ENCODE data around the gene FLNA. TPM values are rescaled to one million over a fixed set of nuclear protein-coding genes. Genes with fewer than 3 reads are reported as not detected.
"Not testable (repeated sequence)": the region's sequence is repeated elsewhere in the genome, so short reads cannot be mapped to it uniquely, and the experiment has no call there.

Gene FLNA
- total RNA-seq, 2 donors from 2014 or later: 406 to 476 TPM

DNA sequence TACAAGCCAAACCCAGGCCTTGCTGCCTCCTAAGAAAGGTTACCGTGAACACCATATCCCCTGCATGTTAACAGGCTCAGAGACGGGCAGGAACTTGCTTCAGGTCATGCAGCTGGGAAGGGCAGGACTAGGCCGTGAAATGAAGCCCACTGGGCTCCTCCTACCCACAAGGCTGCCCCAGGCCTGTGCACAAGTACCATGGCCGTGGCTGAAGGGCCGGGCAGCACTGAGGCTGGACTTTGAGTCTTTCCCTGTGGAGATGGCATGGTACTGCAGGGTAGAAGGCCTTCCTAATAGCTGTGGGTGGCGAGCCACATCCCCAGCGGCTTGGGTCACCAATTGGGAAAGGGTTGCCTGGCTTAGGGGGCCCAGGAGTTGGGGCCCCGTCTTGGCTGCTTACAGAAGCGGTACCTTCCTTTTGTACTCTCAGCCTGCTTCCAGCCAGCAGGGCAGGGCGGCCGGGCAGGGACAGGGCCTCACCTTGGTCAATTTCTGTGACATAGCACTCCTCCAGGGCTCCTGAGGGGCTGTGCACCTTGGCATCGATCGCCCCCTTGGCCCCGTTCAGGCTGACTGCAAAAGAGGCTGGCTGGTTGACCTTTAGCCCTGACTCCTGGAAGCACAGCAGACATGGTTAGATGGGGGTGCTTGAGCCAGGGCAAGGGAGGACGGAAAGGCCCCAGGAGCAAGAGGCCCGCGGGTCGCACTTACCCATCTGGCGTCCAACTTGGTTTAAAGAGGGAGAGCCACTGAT, 23.8 kb downstream of the FLNA start:
- ATAC-seq: no peak
- intact Hi-C loops (cut with DNase I): no loop called here
- peak; percentile 20 for DNase-seq

DNA sequence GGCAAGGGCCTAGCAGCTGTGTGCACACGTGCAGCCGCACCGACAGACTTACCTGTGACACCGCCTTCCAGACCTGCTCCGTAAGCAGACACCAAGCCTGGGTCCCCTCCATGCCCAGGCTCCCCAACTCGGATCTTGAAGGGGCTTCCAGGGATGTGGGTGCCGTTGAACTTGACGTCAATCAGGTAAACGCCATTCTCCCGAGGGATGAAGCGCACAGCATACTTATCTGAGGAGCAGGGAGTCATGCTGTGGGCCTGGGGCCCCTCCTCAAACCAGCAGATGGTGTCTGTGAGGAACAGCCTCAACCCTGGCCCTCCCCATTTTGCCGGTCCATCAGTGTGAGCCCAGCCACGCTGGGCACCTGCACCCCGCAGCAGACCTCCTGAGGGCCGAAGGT, 24.5 kb downstream of the FLNA start:
- no peak for ATAC-seq
- intact Hi-C loops (cut with DNase I): no loop called here
- peak; percentile 16 for DNase-seq

DNA sequence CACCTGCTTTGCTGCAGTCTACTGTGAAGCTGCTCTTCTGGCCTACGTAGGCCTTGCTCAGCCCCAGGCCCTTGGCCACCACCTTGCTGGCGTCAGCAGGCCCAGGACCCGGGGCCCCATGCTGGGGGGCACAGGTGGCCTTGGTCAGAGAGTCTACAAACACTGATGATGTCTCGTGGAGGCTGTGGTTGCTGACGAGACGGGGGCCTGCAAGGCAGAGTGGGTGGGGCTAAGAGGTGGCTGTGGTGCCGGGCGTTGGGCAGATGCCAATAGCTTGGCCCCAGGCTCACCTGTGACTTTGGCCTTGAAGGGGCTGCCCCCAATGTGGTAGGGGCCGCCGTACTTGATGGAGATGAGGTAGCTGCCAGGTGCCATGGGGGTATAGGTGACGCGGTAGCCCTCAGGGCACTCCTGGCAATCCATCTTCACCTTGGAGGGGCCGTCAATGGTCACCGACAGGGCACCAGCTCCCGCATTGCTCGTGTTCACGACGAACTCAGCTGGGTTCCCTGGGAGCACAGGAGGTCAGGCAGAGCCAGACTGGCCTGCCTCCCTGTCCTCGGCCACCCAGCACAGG, 25.0 kb downstream of the FLNA start:
- intact Hi-C loops (cut with DNase I): no loop called here
- DNase-seq (peak; percentile 20), ATAC-seq (no peak)

DNA sequence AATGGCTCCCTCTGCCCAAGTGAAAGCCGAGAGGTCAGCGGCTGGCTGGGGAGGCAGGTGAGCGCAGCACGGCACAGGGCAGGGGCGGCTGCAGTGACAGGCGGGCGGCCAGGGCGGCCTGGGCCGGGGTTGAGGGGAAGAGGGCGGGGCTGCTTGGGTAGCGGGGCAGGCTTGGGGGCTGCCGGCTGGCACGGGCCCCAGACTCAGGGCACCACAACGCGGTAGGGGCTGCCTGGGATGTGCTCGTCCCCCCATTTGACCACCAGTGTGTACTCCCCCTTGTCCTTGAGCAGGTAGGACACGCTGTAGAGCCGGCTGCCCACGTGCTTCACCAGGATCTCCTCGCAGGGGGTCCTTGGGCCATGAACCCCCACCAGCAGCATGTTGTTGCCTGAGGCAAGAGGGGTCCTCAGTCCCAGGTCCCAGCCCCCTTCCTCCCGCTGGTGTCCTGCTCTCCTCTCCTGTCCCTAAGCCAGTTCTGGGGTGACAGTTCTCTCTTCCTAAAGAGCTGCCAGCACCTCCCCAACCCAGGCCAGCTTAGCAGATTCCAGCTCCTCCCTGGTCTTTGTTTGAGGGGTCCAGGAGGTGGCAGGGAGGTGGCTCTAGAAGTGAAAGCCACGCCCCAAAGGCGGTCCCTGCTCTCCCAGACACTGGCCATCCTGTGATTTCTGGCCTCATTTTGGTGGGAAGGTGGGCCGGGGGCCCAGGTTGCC, 25.6 kb downstream of the FLNA start:
- ATAC-seq (no peak), DNase-seq (peak; percentile 24)
- intact Hi-C loops (cut with DNase I): no loop called here

DNA sequence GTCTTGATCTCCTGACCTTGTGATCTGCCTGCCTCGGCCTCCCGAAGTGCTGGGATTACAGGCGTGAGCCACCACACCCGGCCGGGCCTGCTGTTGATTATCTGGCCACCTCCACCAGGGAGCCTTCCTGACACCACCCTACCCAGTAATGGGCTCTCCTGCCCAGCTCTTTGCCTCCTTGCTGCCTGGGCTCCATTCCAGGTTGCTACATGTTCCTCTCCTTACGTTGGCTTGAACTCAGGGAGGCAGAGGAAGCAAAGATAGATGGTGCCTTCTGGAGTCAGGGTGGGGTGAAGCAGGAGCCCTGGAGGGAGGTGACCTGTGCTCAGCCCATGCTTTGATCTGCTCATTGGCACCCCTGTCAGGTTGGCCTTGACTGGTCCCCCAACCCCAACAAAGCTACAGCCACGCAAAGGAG, 26.3 kb downstream of the FLNA start:
- intact Hi-C loops (cut with DNase I): no loop called here
- DNase-seq (peak; percentile 25), ATAC-seq (no peak)

DNA sequence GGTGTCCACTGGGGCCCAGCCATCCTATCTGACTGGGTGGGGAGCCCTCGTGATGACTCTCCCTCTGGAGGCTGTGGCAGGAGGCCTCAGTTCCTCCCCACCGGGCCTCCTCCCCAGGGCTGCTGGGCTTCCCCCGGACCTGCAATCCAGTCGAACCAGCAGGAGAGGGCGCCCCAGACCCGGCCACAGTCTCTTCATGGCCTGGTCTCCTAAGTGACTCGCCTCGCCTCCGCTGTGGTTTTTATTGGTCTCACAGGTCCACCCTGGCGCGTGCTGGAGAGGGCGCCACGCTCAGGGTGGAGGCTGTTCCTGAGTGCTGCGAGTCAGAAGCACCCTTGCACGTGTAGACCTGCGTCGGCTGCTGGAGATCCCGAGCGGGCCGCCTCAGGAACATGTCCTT, 30.8 kb downstream of the FLNA start:
- ATAC-seq: peak; percentile 10 to 13
- DNase-seq; intact Hi-C loops (cut with DNase I): not testable (repeated sequence)

DNA sequence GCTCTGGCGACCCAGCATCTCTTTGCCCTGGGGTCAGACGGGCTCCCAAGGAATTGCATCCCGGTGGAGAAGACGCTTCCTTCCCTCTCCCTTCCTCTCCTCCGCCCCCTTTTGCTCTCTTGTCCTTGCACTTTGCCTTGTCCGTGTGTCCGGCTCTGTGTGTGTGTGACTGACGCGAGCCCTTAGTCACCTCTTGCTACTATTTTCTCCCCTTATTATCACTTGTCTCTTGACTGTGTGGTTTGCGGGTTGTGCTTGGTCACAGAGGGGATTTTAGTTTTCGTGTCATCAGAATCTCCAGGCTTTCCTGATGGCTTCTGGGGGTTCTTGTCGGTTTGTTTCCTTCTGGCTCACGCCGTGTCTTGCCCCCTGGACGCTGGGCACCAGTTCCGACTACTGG, 31.4 kb downstream of the FLNA start:
- ATAC-seq: peak in 1 of 2 donors; percentile 3
- intact Hi-C loops (cut with DNase I): not testable (repeated sequence)

DNA sequence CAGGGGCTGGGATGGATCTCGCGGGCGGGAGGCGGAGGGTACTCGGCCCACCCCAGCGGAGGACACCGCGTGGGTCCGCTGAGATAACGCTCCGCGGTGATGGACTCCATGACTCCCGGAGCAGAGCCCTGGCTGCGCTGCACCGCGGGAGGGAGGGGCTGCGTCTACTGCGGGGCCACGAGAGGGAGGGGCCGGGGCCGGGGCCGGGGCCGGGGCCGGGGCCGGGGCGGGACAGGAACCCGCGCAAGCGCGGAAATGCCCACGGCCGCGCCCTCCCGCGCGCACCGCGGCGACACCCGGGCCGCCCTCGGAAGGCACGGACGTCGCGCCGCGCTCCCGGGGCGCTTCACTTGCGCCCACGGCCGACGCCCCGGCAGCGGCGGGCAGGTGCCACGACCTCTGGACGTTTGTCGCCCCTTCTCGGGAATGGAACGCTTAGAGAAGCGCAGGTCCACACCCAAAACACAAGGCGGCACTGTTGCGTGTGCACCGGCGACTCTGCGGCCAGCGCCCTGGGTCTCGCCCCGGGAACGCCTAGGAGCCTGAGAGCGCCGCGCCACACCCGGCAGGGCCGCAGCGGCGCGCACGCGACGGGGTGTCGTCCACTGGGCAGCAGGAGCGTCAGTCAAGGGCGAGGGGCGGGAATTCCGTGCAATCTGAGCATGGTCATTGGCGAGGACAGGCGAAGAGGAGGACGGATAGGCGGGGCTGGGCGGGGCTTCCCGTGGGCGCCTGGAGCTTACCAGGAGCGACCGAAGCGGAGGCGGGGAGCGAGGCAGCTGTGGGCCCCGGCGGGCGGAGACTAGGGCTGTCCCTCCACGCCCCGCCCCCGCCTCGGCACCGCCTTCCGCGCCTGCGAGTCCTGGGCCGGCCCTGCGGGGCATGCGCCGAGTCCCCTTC, 32.8 kb downstream of the FLNA start:
- DNase-seq; intact Hi-C loops (cut with DNase I): not testable (repeated sequence)
- peak; percentile 86 to 88 for ATAC-seq

More for the DNA sequence above, 31.4 kb downstream of the FLNA start:
- not testable (repeated sequence) for DNase-seq

DNA sequence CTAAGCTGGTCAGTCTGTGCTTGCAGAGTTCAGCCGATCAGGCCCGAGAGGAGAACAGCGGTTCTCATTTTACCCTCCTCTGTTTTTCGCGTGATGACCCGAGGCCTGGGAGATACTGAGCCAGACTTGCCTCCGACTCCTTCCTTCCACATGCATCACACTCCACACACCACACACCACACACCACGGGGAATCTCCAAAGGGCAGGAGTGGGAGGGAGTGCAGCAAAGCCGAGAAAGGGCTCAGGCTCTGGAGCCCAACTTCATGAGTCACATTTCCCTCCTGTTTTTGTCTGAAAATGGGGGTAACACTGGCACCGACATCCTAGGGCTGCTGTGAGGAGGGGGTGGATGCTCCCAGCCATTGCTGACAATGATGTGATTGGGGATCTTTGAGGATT, 39.9 kb downstream of the FLNA start:
- intact Hi-C loops (cut with DNase I): no loop called here
- ATAC-seq (no peak), DNase-seq (no peak)

DNA sequence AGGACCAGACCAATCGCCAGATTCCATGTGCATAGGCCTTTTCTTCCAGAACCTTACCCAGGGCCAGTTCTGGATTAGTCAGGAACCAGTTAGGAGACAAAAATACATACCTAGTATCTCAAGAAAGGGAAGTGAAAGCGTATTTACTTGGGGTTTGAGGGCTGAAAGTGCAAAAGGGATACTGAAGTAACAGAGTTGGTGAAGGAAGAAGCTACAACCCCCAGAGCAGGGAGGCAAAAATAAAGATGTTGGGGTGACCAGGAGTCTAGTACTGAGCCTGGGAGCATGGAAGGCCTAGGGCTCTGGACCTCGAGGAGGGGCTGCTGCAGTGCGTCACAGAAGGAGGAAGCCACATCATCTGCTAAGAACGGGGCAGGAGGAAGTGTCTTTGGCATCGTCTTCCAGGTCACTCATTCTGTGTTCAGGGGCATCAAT, 40.6 kb downstream of the FLNA start:
- no peak for ATAC-seq
- intact Hi-C loops (cut with DNase I): no loop called here
- DNase-seq: no peak

DNA sequence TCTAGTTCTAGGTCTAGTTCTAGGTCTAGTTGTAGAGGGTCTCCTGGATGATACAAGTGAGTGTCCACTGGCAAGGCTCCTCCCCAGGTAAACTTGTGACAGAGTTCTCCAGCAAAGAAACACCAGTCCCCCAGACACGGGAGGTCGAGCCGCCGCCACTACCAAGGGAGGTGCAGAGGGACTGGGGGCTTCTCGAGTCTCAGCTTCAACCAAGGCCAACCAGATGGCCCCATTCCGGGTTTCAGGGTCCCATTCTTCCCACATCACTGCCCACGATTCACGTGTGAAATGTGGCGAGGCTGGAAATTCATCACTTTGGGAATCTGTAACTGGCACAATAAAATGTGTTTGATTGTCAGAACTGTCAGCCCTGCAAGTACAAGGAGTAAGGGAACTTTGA, 41.3 kb downstream of the FLNA start:
- intact Hi-C loops (cut with DNase I): no loop called here
- ATAC-seq (no peak), DNase-seq (no peak)

DNA sequence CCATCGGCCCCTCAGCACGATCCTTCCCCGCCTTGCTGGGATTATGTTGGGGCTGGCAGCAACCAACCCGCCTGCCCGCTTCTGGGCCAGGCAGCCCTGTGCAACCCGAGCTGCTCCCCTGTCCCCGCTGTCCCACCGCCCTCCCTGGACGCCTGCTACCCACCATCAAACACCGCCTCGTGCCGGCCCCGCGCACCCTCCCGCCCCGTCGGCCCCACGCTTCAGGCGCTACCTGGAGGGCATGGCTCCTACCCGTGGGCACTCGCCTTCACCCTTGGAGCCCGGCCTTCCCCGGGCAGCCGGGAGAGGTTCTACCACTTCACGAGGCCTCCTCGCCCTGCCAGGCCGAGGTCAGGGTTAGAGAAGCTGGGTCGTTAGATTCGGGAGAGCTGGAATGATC, 41.9 kb downstream of the FLNA start:
- peak; percentile 16 for DNase-seq
- ATAC-seq: no peak
- intact Hi-C loops (cut with DNase I): no loop called here

DNA sequence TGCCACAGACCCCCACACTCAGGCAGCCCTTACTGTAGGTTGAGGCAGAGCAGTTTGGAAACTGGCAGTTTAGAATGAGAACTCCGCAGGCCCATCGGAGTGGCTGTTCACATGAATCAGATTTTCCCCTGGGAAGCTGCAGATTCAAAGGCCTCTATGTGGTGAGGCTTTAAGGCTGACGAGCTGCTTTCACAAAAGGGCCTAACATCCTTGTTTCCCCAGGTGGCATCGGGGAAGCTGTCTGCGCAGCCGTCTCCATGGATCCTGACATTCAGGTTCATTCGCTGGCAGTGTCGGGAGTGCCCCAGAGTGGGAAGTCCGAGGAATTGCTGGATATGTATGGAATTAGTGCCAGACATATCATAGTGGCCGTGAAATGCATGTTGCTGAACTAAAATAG, 45.1 kb downstream of the FLNA start:
- intact Hi-C loops (cut with DNase I): no loop called here
- no peak for ATAC-seq
- peak; percentile 3 for DNase-seq

DNA sequence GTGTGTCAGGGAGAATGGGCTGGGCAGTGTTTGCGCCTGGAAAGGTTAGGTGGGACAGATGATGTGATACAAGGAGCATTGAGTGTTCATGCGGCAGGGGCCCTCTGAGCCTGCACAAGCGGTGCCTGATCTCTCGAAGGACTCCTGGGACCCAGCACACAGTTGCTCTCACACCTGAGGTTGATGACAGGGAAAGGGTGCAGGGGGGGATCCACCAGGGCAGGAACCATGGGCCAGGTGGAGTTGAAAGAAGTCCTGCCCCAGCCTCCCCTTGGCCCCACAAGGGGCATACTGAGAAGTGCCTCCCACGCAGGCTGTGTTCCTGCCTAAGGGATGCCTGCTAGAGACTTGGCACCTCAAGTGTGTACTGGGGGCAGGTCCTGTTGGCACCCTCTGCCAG, 45.8 kb downstream of the FLNA start:
- no peak for DNase-seq
- intact Hi-C loops (cut with DNase I): no loop called here
- no peak for ATAC-seq

DNA sequence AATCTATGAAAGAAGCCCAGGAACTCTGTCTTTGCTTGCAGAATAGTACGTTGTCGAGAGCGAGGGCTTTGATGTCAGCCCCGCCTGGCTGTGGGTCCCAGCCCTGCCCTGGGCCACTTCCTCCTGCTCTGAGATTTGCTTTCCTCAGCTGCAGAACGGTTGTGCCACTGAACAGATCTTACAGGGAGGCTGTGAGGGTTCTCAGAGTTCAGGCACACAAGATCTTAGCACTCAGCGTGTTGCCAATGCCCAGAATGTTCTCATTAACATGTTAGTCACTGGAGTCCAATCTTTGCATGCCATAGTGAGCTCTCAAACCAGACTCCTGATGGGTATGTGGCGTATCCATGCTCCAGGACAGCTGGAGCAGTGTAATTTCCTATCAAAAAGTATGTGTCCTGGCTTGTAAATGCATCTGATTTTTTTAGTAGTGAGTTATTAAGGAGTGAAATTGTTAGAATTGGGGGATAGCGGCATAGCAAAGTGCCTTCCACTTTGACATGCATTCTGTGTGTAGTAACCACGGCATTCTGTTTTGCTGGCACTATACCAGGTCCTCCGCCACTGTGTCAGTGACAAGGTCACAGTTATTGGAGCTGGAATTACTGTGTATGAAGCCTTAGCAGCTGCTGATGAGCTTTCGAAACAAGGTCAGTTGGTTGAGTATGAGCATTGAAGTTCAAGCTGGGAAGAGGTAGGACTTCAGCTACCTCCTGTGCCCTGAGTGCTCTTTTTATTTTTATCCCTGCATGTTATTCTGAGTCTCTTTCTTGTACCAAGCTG, 47.2 kb downstream of the FLNA start:
- ATAC-seq: peak; percentile 48 to 50
- intact Hi-C loops (cut with DNase I): no loop called here
- DNase-seq: no peak

DNA sequence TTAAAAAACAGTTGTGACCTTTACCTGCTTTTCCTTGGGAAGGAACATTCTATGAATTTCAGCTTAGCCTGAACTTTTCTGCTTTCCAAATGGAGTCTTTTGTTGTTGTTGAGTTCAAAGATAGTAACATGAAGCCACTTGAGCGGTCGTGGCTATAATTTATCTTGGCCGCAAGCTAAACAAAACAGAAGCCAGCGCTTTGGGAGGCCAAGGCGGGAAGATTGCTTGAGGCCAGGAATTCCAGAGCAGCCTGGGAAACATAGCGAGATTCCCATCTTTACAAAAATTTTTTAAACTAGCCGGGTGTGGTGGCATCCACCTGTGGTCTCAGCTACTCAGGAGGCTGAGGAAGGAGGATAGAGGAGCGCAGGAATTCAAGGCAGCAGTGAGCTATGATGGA, 48.9 kb downstream of the FLNA start:
- DNase-seq (no peak), ATAC-seq (no peak)
- intact Hi-C loops (cut with DNase I): no loop called here

DNA sequence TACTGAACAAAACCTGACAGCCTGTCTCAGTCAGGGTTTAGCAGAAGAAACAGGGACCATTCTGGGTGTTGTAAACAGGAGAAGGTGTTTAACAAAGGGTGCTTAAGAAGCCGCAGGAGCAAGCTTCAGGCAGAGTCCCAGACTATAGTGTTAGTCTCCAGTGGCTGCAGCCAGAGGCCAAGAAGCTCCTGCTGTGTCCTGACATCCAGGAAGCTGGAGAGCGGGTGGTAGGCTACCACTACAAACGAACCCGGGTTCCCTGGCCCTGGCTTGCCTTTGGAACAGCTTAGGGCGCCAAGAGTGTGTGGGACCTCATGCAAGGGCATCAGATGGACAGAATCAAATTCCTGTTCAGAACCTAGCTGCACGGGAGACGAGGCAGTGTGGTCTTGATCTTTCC, 50.9 kb downstream of the FLNA start:
- ATAC-seq: no peak
- intact Hi-C loops (cut with DNase I): no loop called here
- peak; percentile 5 for DNase-seq

DNA sequence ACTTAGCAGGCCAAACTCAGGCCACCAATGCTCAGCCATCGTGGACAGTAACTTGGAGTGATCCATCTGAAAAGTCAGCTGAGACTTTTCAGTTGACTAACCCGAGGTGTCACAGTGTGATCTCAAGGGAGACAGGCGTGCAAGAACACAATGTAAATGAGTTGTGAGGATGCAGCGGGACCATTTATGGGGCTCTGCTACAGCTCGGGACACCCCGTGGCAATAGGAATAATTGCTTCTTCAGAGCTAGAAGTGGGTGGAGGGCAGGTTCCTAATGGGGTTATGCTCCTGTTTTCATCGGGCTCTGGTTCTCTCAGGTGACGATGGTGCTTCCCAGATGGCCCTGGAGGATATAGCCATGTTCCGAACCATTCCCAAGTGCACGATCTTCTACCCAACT, 51.5 kb downstream of the FLNA start:
- ATAC-seq (no peak), DNase-seq (peak; percentile 1)

DNA sequence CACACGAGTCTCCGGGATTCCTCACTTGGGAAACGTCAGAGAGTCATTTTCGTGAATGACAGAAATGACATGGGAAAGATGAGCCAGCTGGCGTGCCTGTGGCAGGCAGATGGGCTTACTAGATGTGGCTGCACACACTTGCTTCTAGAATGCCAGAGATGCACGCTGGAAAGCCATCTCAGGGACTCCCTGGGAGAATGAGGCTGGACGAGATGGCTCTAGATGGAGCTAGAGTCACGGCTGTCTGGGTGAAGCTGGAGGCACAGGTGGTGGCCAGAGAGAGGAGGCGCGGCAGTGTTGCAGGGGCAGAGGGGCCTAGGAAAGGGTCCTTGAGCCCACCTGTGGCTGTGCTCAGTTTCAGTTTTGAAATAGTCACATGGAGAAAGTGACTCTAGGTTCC, 52.8 kb downstream of the FLNA start:
- DNase-seq: peak; percentile 17
- ATAC-seq: peak; percentile 28 to 36
- intact Hi-C loops (cut with DNase I): no loop called here

More for the DNA sequence above, 51.5 kb downstream of the FLNA start:
- intact Hi-C loops (cut with DNase I): no loop called here

All from left cardiac atrium (tissue), 4 donors.